Stimulated activated CD4-positive, alpha-beta T cell treated with anti-CD3 and anti-CD28 coated beads, Interleukin-4, amount 100 ng/mL, for 1 hour (primary cell): ENCODE measurements around the gene CACNA2D2.
A peak's percentile ranks its signal among the peaks of the same experiment; 100 is the strongest.

Experiments
- DNase-seq: peaks from one replicate; pipeline ENCODE4 v3.0.0-alpha.2; 2020

The CACNA2D2 gene

GRCh38 chr3:50454481-50455070, 48.9 kb downstream of the CACNA2D2 start:
- no peak for DNase-seq

GRCh38 chr3:50453907-50454306, 49.5 kb downstream of the CACNA2D2 start:
- DNase-seq = no peak

DNA sequence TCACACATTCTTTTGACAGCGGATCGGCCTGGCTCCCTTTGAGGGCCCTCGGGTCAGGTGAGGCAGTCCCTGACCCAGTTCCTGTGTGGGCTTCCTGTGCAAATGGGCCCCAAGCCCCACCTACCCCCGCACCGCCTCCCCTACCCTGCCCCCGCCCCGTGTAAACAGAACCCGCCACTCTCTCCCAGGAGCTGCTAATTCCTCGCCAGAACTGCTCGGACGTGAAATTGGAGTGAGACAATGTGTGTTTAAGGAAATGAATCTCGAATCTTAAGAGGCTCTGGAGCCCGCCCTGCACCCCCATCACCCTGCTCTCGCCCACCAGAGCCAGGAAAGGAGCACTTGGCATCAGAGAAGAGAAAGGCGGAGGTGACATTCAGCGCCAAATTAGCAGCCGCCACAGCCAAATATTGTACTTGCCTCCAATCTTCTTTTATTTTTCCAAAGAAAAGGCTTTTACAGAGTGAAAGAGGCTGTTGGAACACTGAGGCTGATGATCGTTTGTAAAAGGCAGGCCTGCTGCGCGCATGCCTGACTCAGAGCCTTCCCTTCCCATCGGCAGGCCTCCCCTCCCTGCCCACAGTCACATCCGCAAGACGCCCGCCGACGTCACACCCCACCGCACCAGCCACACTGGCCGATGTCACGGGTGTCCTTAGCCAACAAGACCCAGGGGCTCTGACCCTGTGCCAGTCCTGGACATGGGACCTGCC, 53.1 kb downstream of the CACNA2D2 start:
- peak; percentile 61 for DNase-seq

GRCh38 chr3:50448752-50449539, 54.5 kb downstream of the CACNA2D2 start:
- DNase-seq = no peak

DNA sequence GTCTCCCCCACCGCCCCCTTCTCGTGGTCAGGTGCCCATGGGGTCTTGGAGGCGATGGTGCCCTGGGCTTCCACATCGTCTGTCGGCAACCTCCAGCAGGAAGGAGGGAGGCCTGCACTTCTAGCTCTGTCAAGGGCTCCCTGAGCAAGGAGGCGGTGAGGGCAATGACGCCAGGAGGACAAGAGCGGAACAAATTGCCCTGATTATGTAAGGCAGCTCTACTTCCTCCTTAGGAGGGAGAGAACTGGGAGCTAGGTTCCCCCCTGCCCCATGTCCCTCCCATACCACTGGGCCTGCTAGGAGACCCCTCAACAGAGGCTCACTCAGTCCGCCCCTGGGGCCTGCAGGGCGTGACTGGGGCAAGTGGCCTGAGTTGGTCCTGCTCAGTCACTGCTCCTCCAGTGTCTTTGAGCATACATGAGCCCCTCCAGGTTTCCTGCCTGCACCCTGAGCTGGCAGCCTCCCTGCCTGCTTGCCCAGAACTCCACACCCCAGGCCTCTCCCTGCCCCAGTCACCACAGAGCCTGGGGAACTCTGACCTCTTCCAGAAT, 56.1 kb downstream of the CACNA2D2 start:
- DNase-seq = no peak

DNA sequence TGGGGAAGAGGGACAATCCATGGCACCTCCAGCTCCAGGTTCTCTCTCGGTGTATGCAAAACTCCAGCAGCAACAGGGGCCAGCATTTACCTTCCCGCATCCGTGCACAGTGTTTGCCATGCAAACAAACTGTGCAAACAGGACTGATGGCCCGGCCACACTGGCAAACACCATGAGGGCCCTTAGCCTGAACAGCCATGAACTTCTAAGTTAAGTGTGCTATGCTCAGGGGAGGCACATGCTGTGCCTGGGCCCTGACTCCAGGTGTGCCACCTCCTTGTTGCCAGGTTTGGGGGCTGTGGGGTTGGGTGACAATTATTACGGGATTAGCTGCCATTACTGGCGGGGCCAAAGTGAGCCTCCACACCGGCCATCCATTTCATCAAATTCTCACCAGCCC, 57.5 kb downstream of the CACNA2D2 start:
- no peak for DNase-seq

GRCh38 chr3:50444782-50445181, 58.7 kb downstream of the CACNA2D2 start:
- DNase-seq = no peak

- DNase-seq = no peak
Measured at GRCh38 chr3:50444213-50444612, 59.2 kb downstream of the CACNA2D2 start.

- no peak for DNase-seq
Measured at GRCh38 chr3:50442945-50443579, 60.4 kb downstream of the CACNA2D2 start.

DNA sequence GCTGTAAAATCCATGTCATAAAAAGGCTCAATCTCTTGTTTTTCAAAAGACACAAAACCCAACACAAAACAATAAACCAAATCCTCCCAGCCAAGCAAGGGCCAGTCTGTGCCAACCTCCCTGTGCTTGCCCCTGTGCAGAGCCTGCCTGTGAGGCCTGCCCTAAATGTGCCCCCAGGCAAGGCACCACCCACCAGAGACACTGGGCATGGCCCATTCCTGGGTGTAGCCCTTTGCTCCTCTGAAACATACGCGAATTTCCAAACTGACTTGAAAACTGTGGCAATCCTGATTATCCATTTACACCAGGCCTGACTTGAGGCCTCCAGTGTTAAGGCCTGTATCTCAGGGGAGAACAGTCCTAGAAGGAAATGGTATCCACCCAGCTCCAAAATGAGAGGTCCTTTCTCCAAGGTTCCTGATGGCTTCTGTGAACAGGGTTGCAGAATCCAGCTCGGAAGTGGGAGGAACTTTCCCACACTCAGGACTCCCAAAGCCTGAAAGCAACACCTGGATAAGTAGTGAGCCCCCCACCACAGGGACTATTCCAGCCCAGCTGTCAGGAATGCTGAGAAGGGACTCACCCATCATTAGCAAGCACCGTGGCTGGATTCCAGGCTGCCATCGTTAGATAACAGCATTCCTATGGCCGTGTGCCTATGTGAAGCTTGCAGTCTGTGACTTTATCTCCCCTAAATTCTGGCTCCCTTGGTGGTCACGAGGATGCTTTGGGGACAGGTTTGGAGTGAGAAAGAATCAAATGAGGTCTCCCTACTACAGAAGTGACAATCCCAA, 61.8 kb downstream of the CACNA2D2 start:
- no peak for DNase-seq

DNA sequence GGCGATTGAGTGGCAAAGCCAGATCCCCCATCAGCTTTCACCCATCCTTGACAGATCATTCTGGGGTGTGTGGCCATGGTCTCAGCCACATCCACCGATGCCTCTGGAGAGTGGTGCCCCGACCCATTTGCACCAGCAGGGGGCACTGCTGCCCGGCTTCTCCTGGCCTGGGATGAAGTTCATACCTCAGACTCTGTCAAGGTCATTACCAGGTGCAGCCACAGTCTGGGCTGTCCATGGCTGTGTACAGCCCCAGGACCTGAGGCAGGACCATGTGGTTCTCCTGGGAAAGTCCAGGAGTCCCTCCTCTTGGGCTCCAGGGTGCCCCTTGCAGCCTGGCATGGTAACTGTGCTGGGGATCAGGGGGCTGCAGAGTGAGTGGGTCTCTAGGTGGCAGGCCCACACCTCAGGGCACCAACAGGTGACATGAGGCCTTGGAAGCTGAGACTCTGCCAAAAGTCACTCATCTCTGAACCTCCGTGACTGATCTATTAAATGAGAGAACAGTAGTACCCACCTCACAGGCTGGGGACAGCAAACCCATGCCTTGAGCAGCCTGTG, 67.2 kb downstream of the CACNA2D2 start:
- peak; percentile 76 for DNase-seq

- DNase-seq = no peak
Measured at GRCh38 chr3:50435371-50436113, 67.9 kb downstream of the CACNA2D2 start.

DNA sequence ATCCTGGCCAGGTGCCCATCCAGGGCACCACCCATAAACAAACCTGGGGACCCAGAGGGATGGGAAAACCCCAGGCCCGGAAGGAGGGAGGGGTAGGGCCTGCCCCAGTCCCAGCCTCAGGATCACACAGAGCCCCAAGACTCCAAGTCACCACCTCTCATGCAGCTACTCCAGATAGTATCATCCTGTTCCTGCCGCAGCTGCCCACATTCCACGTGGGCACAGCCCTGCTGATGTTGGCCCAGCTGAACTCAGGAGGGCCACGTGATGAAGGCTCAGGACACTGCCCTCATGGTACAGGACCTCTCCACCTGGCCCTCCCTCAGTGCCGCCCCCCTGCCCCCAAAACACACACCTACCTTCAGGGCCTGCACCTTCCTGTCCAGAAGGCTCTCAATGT, 69.5 kb downstream of the CACNA2D2 start:
- DNase-seq = no peak

DNA sequence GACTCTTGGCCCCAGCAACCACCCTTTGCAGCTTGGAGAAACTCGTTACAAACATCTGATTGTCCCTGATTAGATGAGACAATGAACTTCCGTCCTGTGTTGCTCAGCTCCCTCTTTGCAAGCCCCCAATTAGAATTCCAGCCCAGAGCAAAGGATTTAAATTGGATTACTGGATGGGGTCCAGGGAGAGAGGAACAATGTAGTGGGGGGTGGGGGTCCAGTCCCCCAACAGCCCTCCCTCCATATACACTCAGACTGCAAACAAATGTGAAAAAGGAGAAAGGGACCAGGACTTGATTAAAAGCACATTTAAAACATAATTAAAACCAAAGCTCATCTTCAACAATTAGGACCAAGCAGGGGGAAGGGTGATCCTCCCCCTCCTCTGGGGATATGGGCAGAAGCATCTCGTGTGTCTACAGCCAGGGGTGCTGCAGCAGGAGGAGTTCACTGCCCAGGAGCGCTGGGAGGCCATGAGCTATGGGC, 72.4 kb downstream of the CACNA2D2 start:
- no peak for DNase-seq

- DNase-seq = no peak
Measured at GRCh38 chr3:50430191-50430590, 73.2 kb downstream of the CACNA2D2 start.

- no peak for DNase-seq
Measured at GRCh38 chr3:50428007-50428633, 75.3 kb downstream of the CACNA2D2 start.

GRCh38 chr3:50427217-50427616, 76.2 kb downstream of the CACNA2D2 start:
- DNase-seq = no peak

- no peak for DNase-seq
Measured at GRCh38 chr3:50425911-50426310, 77.5 kb downstream of the CACNA2D2 start.

DNA sequence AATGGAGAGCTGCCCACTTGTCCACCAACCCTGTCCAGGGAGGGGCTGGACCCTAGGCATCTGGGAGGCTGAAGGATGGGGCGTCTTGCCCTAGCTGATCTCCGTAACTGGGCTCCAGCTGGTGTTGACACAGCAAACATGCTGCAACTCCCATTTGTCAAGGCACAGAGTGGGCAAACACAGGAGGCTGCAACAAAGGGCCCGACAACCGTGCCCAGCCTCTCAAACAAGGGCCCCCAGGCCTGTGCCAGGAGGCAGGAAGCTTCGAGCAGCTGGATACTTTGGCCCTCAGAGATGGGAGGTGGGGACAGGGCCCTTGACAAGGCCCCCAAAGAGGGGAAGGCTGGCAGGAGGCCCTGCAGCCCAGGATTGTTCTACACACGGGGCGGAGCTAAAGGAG, 79.9 kb downstream of the CACNA2D2 start:
- no peak for DNase-seq

GRCh38 chr3:50422153-50422552, 81.3 kb downstream of the CACNA2D2 start:
- no peak for DNase-seq
